Keratinocyte (primary cell): ENCODE measurements around the gene ARID5B. TPM values are rescaled to one million over a fixed set of nuclear protein-coding genes. Genes with fewer than 3 reads are reported as not detected.

Experiments used
- DNase-seq: peaks from one replicate; pipeline ENCODE4 v3.0.0-alpha.2; 2011; ENCODE audit warnings: low read depth, missing footprints, low spot score
- FAIRE-seq: peaks from 2 replicates; lab custom pipeline; 2011; peaks lifted over from hg19 to GRCh38; lab: Jason Lieb, UNC
- H2AFZ ChIP-seq: 2 replicates; pipeline ENCODE4 v1.6.0; 2012; ENCODE audit warnings: low read length, control low read depth, inconsistent platforms; ENCODE audit not compliant: control insufficient read depth
- H3K27ac ChIP-seq: 2 replicates; pipeline ENCODE4 v1.5.1; 2011; ENCODE audit warnings: low read length; ENCODE audit not compliant: control insufficient read depth, insufficient read depth
- H3K27me3 ChIP-seq: 3 replicates; pipeline ENCODE4 v1.6.0; 2011; ENCODE audit warnings: low read length; ENCODE audit not compliant: control insufficient read depth, insufficient read depth; ENCODE audit errors: extremely low read depth
- H3K36me3 ChIP-seq, 2 experiments: 2 replicates in 1 of 2; 3 replicates in 1 of 2; pipeline ENCODE4 v1.5.1; 2011; ENCODE audit warnings: low read length in 2 of 2, mild to moderate bottlenecking in 1 of 2; ENCODE audit not compliant: control insufficient read depth in 2 of 2, insufficient read depth in 2 of 2; ENCODE audit errors: extremely low read depth in 1 of 2
- H3K4me1 ChIP-seq: 3 replicates; pipeline ENCODE4 v1.5.1; 2011; ENCODE audit warnings: low read length; ENCODE audit not compliant: control insufficient read depth, insufficient read depth; ENCODE audit errors: extremely low read depth
- H3K4me2 ChIP-seq: 3 replicates; pipeline ENCODE4 v1.6.0; 2011; ENCODE audit warnings: low read depth, low read length; ENCODE audit not compliant: control insufficient read depth, insufficient read depth; ENCODE audit errors: extremely low read depth
- H3K4me3 ChIP-seq, 3 experiments: fragments of 200-600 bp in 1 of 3; sonication (generic) in 1 of 3; 2 replicates in 2 of 3; 3 replicates in 1 of 3; pipeline ENCODE4 v1.5.1; 2011 to 2016; ENCODE audit warnings: low read length in 3 of 3, mild to moderate bottlenecking in 3 of 3, control low read depth in 2 of 3, inconsistent platforms in 1 of 3, low read depth in 1 of 3, mixed read lengths in 1 of 3, mixed run types in 1 of 3, moderate library complexity in 1 of 3; ENCODE audit not compliant: control insufficient read depth in 2 of 3, insufficient read depth in 2 of 3; ENCODE audit errors: extremely low read depth in 1 of 3
- H3K79me2 ChIP-seq: 2 replicates; pipeline ENCODE4 v1.6.0; 2012; ENCODE audit warnings: low read length; ENCODE audit not compliant: control insufficient read depth, insufficient read depth
- H3K9ac ChIP-seq: 3 replicates; pipeline ENCODE4 v1.6.0; 2011; ENCODE audit warnings: low read length; ENCODE audit not compliant: control insufficient read depth, insufficient read depth; ENCODE audit errors: extremely low read depth
- H3K9me1 ChIP-seq: 3 replicates; pipeline ENCODE4 v1.6.0; 2011; ENCODE audit warnings: low read length; ENCODE audit not compliant: control insufficient read depth, insufficient read depth; ENCODE audit errors: extremely low read depth
- H3K9me3 ChIP-seq: 2 replicates; pipeline ENCODE4 v1.5.1; 2012; ENCODE audit warnings: low read depth, low read length; ENCODE audit not compliant: control insufficient read depth
- H4K20me1 ChIP-seq: 3 replicates; pipeline ENCODE4 v1.6.0; 2011; ENCODE audit warnings: low read length; ENCODE audit not compliant: control insufficient read depth, insufficient read depth; ENCODE audit errors: extremely low read depth
- EZH2 ChIP-seq: IDR thresholded peaks from one replicate; pipeline ENCODE4 v1.6.1; 2012; ENCODE audit warnings: inconsistent platforms, mild to moderate bottlenecking, low read length, moderate library complexity
- dilution Hi-C: fragments of 300-500 bp; cut with MboI; formaldehyde crosslinking; loops from one replicate; pipeline ENCODE4 v1.7.0; 2020; ENCODE audit warnings: low sequenced_read_pairs; ENCODE audit not compliant: extremely low pct_ligation_motif_present
- polyA plus RNA-seq, 5 experiments: library from polyadenylated mRNA; depleted of rRNA in 3 of 5; stranded (reverse) in 3 of 5; stranded (forward) in 1 of 5; unstranded in 1 of 5; fragments of >200 nt; gene quantifications; 1 replicate in 1 of 5; 2 replicates in 3 of 5; 3 replicates in 1 of 5; pipeline versions ENCODE4 v1.2.1 to v1.2.3, GENCODE V29; 2011 to 2012; ENCODE audit warnings: missing spikeins in 2 of 5, low read depth in 1 of 5, low replicate concordance in 1 of 5
- TF ChIP-seq, protein P1 (sequence below), 3 experiments: IDR thresholded peaks in 1 of 3; conservative IDR thresholded peaks in 1 of 3; optimal IDR thresholded peaks in 1 of 3; 2 replicates in 2 of 3; 3 replicates in 1 of 3; pipeline versions ENCODE3 to v1.5.1; 2011; ENCODE audit warnings: low read length in 3 of 3, mild to moderate bottlenecking in 3 of 3, moderate library complexity in 2 of 3, control low read depth in 1 of 3, inconsistent platforms in 1 of 3; ENCODE audit not compliant: insufficient read depth in 2 of 3; ENCODE audit errors: extremely low read depth in 1 of 3

The ARID5B gene
- polyA plus RNA-seq, 1 donor (not counting 4 experiments of a cell fraction or from before 2014, with no cell fraction given) = 7.0 TPM

DNA sequence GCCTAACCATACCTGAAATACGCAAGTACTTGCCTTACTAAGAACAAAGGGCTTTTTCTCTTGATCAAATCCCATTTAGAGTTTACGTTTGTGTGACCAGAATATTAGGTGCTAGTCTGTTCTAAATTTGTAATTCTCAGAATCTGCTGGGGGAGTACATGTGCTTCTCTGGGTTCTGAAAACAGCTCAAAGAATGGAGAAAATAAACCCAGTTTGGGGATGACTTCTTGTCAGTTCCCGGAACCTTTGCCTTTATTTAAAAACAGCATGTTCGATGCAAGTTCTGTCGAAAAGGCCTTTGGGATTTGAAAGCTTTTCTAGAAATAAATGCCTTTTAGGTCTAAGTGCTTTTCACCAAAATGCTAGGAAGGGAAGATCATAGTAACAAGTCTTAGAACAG lies 147.0 kb downstream of the ARID5B start:
- Histone ChIP-seq H3K4me3 (peak overlapping the region in 1 of 3 experiments; percentile 15), H3K4me1 (peaks cover 78% of the 10 kb centered on the region), H3K9me3 (no peaks in the 10 kb centered on the region), H3K9ac (peak overlapping the region; percentile 89), H3K9me1 (no peaks in the 10 kb centered on the region), H3K36me3 (peaks cover 8 to 10% of the 10 kb centered on the region in 2 experiments), H3K4me2 (peak overlapping the region; percentile 96), H2AFZ (no peak overlapping the region), H3K27ac (peak overlapping the region; percentile 93), H3K79me2 (peaks cover 16% of the 10 kb centered on the region), H4K20me1 (no peaks in the 10 kb centered on the region), H3K27me3 (no peaks in the 10 kb centered on the region)
- FAIRE-seq (no peak), DNase-seq (no peak)
- dilution Hi-C loops = no loop called here
- TF ChIP-seq, protein P1, sequence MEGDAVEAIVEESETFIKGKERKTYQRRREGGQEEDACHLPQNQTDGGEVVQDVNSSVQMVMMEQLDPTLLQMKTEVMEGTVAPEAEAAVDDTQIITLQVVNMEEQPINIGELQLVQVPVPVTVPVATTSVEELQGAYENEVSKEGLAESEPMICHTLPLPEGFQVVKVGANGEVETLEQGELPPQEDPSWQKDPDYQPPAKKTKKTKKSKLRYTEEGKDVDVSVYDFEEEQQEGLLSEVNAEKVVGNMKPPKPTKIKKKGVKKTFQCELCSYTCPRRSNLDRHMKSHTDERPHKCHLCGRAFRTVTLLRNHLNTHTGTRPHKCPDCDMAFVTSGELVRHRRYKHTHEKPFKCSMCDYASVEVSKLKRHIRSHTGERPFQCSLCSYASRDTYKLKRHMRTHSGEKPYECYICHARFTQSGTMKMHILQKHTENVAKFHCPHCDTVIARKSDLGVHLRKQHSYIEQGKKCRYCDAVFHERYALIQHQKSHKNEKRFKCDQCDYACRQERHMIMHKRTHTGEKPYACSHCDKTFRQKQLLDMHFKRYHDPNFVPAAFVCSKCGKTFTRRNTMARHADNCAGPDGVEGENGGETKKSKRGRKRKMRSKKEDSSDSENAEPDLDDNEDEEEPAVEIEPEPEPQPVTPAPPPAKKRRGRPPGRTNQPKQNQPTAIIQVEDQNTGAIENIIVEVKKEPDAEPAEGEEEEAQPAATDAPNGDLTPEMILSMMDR (optimal IDR thresholded peaks at IDR 0.05 in 1 of 3, IDR thresholded peaks at IDR 0.05 in 1 of 3, conservative IDR thresholded peaks at IDR 0.05 in 1 of 3; ENCODE audit: extremely low read depth in 1 of 3, insufficient read depth in 2 of 3, low read length in 3 of 3) = no peak
- TF ChIP-seq EZH2 = no peak

DNA sequence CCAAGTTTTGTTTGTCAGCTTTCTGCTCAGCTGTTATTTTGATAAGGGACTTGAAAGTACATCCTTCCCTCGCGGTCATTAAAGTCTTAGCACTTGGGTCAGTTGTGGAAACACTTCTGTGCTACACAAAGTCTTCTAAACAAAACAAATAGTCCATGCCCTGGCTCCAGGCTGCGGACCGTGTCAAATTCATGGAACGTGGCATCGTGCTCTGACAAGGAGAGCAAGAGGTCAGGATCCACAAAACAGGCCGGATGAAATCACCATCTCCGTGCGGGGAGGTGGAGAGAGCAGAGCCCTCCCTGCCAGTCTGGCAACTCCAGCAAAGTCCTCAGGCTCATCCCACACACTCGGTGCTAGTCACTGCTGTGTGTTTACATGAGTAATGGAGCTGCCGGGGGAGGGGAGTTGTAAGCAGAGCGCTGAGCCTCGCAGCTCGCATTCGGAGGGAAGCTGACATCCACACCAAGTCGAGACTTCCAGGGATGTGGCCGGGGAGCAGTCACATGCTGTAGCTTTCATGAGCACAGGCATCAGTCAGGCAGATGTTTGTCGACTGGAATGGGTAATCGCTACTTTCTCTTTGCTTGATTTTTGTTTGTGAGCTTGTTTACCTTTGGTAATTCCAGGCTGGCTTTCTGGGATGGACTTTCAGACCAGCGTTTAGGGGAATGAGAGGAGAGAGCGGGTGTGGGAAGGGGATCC lies 147.6 kb downstream of the ARID5B start:
- Histone ChIP-seq H4K20me1 (no peaks in the 10 kb centered on the region), H3K27me3 (no peaks in the 10 kb centered on the region), H3K9ac (peak overlapping the region; percentile 89), H3K79me2 (peaks cover 16% of the 10 kb centered on the region), H3K4me2 (peak overlapping the region; percentile 96), H3K9me1 (no peaks in the 10 kb centered on the region), H3K27ac (peak overlapping the region; percentile 93), H3K4me3 (peak overlapping the region; percentile 36 to 80 (median 76)), H3K36me3 (peaks cover 8 to 10% of the 10 kb centered on the region in 2 experiments), H3K4me1 (peaks cover 72% of the 10 kb centered on the region), H2AFZ (no peak overlapping the region), H3K9me3 (no peaks in the 10 kb centered on the region)
- TF ChIP-seq, protein P1 (optimal IDR thresholded peaks at IDR 0.05 in 1 of 3, IDR thresholded peaks at IDR 0.05 in 1 of 3, conservative IDR thresholded peaks at IDR 0.05 in 1 of 3; ENCODE audit: extremely low read depth in 1 of 3, insufficient read depth in 2 of 3, low read length in 3 of 3) = no peak
- no peak for TF ChIP-seq EZH2
- dilution Hi-C loops = no loop called here
- peak; percentile 77 for FAIRE-seq
- no peak for DNase-seq
